Fibroblast of skin of right quadriceps (primary cell): ENCODE measurements around the gene ZNF19.
A peak's percentile ranks its signal among the peaks of the same experiment; 100 is the strongest.

ENCODE experiments used
- DNase-seq: peaks from one replicate; pipeline ENCODE4 v3.0.0-alpha.2; 2013

ZNF19 gene

GRCh38 chr16:71440669-71441347 is 48.3 kb downstream of the ZNF19 start:
- DNase-seq = no peak

GRCh38 chr16:71439523-71439922 is 49.6 kb downstream of the ZNF19 start:
- peak; percentile 32 for DNase-seq

- DNase-seq = no peak
Observed at GRCh38 chr16:71436473-71436872, 52.7 kb downstream of the ZNF19 start.

- no peak for DNase-seq
Observed at GRCh38 chr16:71432906-71433305, 56.2 kb downstream of the ZNF19 start.

- DNase-seq = no peak
Observed at GRCh38 chr16:71431991-71432390, 57.1 kb downstream of the ZNF19 start.

GRCh38 chr16:71431176-71431575 is 57.9 kb downstream of the ZNF19 start:
- no peak for DNase-seq

GRCh38 chr16:71430744-71431143 is 58.4 kb downstream of the ZNF19 start:
- DNase-seq = no peak

- DNase-seq = no peak
Observed at GRCh38 chr16:71429581-71429980, 59.5 kb downstream of the ZNF19 start.

- DNase-seq = no peak
Observed at GRCh38 chr16:71428883-71429282, 60.2 kb downstream of the ZNF19 start.

- no peak for DNase-seq
Observed at GRCh38 chr16:71428385-71428784, 60.7 kb downstream of the ZNF19 start.

- DNase-seq = no peak
Observed at GRCh38 chr16:71426880-71427615, 62.1 kb downstream of the ZNF19 start.

GRCh38 chr16:71426069-71426879 is 62.9 kb downstream of the ZNF19 start:
- peak; percentile 84 for DNase-seq

GRCh38 chr16:71425746-71426068 is 63.4 kb downstream of the ZNF19 start:
- no peak for DNase-seq

GRCh38 chr16:71424626-71425025 is 64.5 kb downstream of the ZNF19 start:
- no peak for DNase-seq

GRCh38 chr16:71423865-71424264 is 65.3 kb downstream of the ZNF19 start:
- DNase-seq = no peak
